ENCODE measurements around the gene MAPKAP1.
"Not testable (repeated sequence)": the region's sequence is repeated elsewhere in the genome, so short reads cannot be mapped to it uniquely, and the experiment has no call there.

MAPKAP1 gene

GRCh38 chr9:125411171-125411756 is 295.7 kb downstream of the MAPKAP1 start:
- DNase-seq (ENCODE audit: low spot score) = no peak

GRCh38 chr9:125410522-125410894 is 296.5 kb downstream of the MAPKAP1 start:
- no peak for DNase-seq (ENCODE audit: low spot score)

GRCh38 chr9:125409637-125410521 is 297.1 kb downstream of the MAPKAP1 start:
- DNase-seq (ENCODE audit: low spot score) = peak; percentile 54

DNA sequence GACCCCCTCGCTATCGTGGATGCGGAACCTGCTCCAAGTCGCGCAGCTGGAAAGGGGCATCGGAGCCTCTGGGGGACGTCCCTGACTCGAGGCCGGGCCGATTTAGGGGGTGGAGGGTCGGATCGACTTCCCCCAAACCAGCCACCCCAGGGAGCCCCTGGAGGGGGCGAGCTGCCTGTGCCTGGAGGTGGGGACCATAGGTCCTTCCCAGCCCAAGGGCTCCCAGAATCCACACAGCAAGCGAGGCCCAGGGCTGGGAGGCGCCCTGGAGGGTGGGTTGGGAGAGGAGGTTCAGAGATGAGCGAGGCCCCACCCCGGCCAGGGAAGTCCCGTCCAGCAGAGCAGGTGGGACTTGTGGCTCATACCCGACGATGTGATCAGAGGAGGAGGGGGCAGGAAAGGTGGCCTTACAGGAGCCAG is 297.8 kb downstream of the MAPKAP1 start:
- DNase-seq (ENCODE audit: low spot score) = no peak

GRCh38 chr9:125407974-125408900 is 298.8 kb downstream of the MAPKAP1 start:
- peak; percentile 65 for DNase-seq (ENCODE audit: low spot score)

- DNase-seq (ENCODE audit: low spot score) = no peak
Measured at GRCh38 chr9:125407432-125407973, 299.5 kb downstream of the MAPKAP1 start.

GRCh38 chr9:125406810-125407087 is 300.3 kb downstream of the MAPKAP1 start:
- no peak for DNase-seq (ENCODE audit: low spot score)

- no peak for DNase-seq (ENCODE audit: low spot score)
Measured at GRCh38 chr9:125405938-125406809, 300.8 kb downstream of the MAPKAP1 start.

DNA sequence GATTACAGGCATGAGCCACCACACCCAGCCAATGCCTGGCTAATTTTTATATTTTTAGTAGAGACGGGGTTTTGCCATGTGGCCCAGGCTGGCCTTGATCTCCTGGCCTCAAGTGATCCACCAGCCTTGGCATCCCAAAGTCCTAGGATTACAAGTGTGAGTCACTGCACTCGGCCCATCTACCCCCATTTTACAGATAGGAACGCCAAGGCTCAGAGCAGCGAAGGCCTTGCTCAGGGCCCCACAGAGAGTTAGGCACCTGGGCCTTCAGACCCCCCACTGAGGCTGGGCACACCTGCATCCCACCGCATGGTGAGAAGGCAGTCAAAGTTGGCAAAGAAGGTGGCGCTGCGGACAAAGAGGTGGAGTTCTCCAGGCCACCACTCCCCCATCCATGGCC is 302.3 kb downstream of the MAPKAP1 start:
- DNase-seq (ENCODE audit: low spot score) = no peak

DNA sequence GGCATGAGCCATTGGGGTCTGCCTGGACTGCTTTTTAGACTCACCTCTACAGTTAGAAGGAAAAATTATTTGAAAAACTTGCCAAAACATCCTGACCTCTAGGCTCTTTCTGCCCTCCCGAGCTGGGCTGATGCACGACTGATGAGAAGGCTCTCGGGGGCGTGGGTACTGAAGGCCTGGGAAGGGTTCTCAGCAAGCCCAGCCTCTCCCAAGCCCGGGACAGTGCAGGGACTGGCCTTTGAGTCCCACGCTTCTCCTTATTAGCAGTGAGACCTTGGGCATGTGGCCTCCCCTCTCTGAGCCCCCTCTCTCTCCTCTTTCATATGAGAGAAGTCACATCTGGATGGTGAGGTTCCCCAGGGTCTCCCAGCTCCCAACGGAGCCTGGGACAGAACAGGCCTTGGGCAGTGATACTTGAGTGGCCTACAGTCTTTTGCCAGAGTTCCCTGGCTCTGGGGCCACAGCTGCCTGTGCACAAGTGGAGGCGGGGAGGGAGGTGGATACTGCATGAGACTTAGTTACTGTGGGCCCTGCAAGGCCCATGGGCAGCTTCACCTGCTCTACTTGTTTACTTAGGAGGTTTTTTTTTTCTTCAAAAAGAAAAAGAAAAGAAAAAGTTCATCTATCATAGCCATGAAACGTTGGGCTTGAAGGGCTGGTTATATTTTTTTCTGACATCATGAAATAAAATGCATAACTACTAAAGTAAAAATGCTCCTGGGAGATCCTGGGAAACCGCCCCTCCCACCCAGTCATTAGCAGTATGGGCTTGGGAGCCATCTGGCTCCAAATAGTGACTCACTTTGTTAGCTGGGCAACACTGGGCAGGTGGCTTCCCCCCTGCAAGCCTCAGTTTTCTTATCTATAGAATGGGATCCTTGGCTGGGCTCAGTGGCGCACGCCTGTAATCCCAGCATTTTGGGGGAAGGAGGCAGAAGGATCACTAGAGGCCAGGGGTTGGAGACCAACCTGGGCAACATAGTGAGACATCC is 306.0 kb downstream of the MAPKAP1 start:
- no peak for DNase-seq (ENCODE audit: low spot score)

DNA sequence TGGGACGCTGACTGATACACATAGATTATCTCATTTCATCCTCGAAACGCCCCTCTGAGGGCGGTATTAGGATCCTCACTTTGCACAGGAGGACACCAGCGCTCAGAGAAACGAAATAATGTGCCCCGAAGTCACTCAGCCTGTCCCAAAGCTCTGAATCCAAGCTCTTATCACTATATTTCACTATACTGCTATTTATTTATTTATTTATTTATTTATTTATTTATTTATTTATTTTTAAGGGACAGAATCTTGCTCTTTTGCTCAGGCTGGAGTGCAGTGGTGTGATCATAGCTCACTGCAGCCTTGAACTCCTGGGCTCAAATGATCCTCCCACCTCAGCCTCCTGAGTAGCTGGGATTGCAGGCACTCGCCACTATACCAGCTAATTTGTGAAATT is 306.8 kb downstream of the MAPKAP1 start:
- DNase-seq (ENCODE audit: low spot score) = not testable (repeated sequence)

GRCh38 chr9:125399666-125400065 is 307.3 kb downstream of the MAPKAP1 start:
- DNase-seq (ENCODE audit: low spot score) = no peak

DNA sequence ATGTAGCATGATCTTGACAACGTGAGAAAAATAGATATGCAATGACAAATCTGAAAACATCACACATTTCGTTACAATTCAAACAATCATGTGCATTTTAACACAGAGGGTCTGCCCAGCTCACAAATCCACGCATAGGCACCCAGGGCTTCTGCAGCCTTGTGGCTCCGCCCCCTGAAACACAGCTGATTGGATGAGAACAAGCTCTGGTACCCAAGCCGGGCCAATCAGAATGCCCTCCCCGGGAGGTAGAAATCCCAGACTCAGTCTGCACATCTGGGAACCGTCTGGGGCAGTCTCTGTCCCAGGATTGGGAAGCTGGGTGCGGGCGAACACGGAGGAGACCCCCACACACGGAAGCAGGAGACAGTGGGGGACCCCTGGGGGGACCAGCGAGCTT is 307.8 kb downstream of the MAPKAP1 start:
- no peak for DNase-seq (ENCODE audit: low spot score)

DNA sequence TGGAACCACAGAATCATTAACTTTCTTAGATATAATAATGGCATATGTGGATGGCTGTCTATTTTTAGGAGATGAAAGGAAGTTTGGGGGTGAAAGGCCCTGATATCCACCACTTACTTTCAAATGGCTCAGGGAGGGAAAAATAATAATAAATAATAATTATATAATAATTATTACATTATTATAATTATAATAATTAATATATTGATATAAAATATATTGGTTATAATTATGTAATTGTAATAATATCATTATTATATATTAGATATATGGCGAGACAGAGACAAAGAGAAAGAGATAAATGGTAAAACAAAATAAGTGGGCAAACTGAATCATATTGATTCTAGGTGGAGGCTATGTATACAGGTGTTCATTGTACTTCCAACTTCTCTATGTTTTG is 308.8 kb downstream of the MAPKAP1 start:
- DNase-seq (ENCODE audit: low spot score) = no peak

DNA sequence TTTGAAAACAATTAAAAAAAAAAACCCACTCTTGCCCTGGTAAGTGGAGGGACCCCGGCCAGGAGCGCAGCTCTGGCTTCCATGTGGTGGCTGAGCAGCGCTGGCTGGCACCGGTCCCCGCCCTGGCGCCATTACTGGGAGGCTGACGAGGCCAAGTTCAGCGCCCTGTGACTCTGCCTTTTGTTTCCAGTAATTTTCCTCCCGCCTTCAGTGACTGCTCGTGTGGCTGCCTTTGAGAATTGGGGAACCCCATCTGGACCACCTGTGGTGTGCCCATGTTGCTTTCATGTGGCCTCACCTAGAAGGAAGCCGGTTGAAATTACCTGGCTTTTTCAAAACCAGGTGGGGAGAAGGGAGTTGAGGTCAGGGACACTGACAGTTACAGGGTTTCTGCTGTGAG is 309.3 kb downstream of the MAPKAP1 start:
- no peak for DNase-seq (ENCODE audit: low spot score)

DNA sequence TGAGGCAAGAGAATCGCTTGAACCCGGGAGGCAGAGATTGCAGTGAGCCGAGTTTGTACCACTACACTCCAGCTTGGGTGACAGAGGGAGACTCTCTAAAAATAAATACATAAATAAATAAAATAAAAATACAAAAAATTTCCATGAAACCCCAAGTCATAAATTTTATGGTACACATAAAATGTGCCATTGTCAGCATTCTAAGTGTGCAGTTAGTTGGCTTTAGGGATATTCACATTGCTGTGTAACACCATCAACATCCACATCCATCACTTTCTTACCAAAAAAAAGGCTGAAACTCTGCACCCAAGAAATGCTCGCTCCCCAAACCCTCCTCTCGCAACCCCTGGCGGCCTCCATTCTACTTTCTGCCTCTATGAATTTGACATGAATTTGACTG is 310.2 kb downstream of the MAPKAP1 start:
- DNase-seq (ENCODE audit: low spot score) = no peak

GRCh38 chr9:125393426-125393825 is 313.6 kb downstream of the MAPKAP1 start:
- no peak for DNase-seq (ENCODE audit: low spot score)

- DNase-seq (ENCODE audit: low spot score) = no peak
Measured at GRCh38 chr9:125391704-125392103, 315.3 kb downstream of the MAPKAP1 start.

DNA sequence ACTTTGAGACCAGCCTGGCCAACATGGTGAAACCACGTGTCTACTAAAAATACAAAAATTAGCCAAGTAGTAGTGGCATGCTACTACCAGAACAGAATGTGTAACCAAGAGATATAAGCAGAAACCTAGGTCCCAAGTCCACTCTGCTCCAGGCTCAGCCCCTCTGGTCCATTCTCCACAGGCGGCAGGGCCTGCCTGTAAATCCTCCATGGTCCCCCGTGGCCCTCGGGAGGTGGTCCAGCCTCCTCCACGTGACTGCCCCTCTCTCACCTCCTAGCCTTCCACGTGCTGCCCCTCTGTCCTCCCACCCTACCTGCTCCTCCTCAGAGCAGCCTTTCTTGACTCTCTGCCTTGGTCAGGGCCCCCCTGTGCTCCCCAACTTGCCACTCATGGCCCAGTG is 318.0 kb downstream of the MAPKAP1 start:
- DNase-seq (ENCODE audit: low spot score) = no peak

- DNase-seq (ENCODE audit: low spot score) = no peak
Measured at GRCh38 chr9:125387861-125388524, 319.0 kb downstream of the MAPKAP1 start.
